Stimulated activated CD4-positive, alpha-beta T cell treated with anti-CD3 and anti-CD28 coated beads, Interleukin-1b, Interleukin-23, amount 100 ng/mL, for 1 hour (primary cell): ENCODE data around the gene ARRB2.

Source experiments
- DNase-seq, 2 donors: peaks; one replicate each; pipeline ENCODE4 v3.0.0-alpha.2; 2020; ENCODE audit warnings: low read depth in 2 of 2

ARRB2 gene

DNA sequence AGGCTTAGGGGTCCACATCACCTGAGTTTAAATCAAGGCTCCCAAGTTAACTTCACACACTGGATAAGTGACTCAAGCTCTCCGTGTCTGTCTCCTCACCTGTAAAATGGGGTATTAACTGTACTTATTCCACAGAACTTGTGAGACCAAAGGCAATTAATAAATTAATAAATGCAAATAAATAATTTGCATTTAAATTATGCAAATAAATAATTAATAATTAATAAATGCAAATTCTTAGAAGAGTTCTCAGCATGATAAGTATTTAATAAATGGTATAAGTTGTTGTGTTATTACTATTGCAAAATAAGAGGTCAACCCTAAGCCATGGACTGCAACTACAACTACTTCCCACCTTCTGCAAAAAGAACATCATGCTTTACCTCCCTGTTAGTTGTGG, 43.0 kb downstream of the ARRB2 start:
- no peak for DNase-seq

DNA sequence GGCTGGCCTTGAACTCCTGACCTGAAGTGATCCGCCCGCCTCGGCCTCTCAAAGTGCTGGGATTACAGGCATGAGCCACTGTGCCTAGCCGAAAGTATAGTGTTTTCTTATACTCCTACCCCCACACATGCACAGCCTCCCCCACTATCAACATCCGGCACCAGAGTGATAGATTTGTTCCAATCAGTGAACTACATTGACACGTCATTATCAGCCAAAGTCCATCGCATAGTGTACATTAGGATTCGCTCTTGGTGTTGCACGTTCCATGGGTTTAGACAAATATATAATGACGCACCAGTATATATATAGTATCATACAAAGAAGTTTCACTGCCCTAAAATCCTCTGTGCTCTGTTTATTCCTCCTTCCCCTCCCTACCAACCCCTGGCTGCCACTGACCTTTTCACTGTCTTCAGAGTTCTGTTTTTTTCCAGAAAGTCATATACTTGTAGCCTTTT, 49.4 kb downstream of the ARRB2 start:
- no peak for DNase-seq

DNA sequence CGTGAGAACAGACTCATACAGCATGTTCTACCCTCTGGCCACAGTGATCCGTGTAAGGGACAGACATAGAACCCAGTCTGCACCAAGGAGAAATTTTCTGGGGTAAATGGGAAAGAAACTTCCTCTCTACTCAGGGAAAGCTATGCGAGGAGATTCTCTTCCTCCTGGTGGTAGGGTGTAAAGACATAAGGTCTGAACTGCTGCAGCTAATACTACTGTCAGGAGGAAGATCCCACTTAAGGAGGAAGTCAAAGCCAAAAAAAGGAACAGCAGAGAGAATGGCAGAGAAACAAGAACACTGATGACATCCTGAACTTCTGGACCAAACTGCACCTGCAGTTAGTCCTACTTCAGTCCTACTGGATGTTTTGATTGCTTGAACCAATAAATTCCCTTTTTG, 54.2 kb downstream of the ARRB2 start:
- DNase-seq, result no peak

DNA sequence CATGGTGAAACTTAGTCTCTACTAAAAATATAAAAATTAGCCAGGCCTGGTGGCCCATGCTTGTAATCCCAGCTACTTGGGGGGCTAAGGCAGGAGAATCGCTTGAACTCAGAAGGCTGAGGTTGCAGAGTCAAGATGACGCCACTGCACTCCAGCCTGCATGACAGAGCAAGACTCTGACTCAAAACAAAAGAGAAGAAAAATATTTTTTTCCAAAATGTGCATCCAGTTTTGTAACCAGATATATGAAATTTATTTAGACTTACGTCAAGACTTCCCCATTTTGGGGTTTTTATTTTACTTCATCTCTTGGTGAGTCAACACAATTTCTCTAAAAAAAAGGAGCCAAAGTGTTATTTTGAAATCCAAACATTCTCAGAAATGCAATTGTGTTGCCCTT, 55.8 kb downstream of the ARRB2 start:
- no peak for DNase-seq

DNA sequence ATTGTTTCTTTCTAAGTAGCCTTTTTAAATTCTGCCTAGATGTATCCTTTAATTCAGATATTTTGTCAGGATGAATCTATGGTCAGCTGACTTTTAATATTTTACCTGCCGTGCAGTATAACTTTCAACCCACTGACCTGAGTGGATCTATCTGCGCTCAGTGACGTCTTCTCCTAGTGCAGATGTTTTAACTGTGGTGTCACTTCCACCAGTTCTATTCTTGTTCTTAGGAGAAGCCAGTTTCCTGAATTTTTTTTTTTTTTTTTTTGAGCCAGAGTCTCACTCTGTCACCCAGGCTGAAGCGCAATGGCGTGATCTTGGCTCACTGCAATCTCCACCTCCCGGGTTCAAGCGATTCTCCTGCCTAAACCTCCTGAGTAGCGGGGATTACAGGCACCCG, 56.3 kb downstream of the ARRB2 start:
- DNase-seq, result no peak

DNA sequence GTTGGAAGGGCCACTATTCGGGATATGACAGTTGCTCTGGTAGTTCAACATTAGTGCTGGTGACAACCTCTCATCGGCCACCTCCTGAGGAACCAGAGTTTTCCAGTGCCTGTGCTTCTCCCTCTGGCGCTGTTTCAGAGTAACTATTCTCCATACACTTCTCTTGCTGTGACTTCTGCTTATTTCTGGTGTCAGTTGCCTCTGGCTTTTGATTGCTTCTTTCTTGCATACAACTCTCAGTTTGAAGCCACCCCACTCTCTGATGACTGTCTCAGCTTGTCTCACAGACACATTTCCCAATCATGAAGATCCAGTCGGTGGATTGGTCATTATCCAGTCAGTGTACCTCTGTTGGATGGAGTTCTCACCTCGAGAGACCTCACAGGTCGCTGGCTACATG, 57.9 kb downstream of the ARRB2 start:
- no peak for DNase-seq

DNA sequence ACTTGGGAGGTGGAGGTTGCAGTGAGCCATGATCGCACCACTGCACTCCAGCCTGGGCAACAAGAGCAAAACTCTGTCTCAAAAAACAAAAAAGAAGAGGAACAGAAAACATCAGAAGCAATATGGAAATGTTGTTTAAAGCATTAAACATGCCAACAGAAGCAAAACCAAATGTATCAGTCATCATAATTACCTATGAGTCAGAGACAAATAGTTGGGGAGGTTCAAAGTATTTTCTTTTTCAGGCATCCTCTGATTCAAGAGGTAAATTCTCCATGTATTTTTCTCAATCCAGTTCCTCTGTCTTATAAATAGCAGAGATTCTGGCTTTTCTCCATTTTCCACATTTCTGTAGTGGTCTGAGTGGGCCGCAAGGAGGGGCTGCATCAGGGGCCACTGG, 59.2 kb downstream of the ARRB2 start:
- DNase-seq, result no peak
